ENCODE data around the gene TSNAX.
"Not testable (repeated sequence)": the region's sequence is repeated elsewhere in the genome, so short reads cannot be mapped to it uniquely, and the experiment has no call there.

TSNAX gene

GRCh38 chr1:231590453-231591198 lies 62.2 kb downstream of the TSNAX start:
- no peak overlapping the region for H3K9ac ChIP-seq (ENCODE audit: low read depth, low read length)
- H3K4me1 ChIP-seq (ENCODE audit: control insufficient read depth, insufficient read depth, low read length), result no peaks in the 10 kb centered on the region
- H3K27ac ChIP-seq (ENCODE audit: low read depth, low read length), result no peak overlapping the region
- H3K27me3 ChIP-seq (ENCODE audit: control insufficient read depth, insufficient read depth, low read length), result no peaks in the 10 kb centered on the region
- H3K4me3 ChIP-seq (ENCODE audit: low read depth, low read length), result no peak overlapping the region
- no peaks in the 10 kb centered on the region for H3K9me3 ChIP-seq (ENCODE audit: control insufficient read depth, insufficient read depth, low read length)
- no peaks in the 10 kb centered on the region for H3K36me3 ChIP-seq (ENCODE audit: control insufficient read depth, insufficient read depth, low read length)

DNA sequence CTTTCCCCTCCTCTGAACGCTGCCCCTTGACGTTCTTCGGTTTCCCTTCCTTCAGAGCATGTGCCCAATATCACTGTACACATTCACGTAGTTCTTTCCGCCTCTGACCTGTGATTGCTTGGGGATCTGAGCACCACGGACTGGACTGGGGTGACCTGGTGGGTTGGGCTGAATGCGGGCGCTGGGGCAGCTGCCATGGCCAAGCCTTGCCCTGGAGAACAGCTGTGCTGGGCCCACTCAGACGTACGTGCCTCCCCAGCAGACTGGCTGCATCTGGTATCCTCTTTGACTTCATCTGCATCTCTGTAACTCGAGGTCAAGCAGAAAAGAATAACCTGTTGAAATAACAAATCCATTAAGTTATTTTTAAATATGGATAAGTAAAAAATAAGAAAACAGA lies 63.0 kb downstream of the TSNAX start:
- no peaks in the 10 kb centered on the region for H3K27me3 ChIP-seq (ENCODE audit: control insufficient read depth, insufficient read depth, low read length)
- H3K4me1 ChIP-seq (ENCODE audit: control insufficient read depth, insufficient read depth, low read length), result peaks cover 3% of the 10 kb centered on the region; the same call in 1 of the 2 replicates
- H3K9me3 ChIP-seq (ENCODE audit: control insufficient read depth, insufficient read depth, low read length), result no peaks in the 10 kb centered on the region
- no peak overlapping the region for H3K27ac ChIP-seq (ENCODE audit: low read depth, low read length)
- no peak overlapping the region for H3K4me3 ChIP-seq (ENCODE audit: low read depth, low read length)
- H3K36me3 ChIP-seq (ENCODE audit: control insufficient read depth, insufficient read depth, low read length), result no peaks in the 10 kb centered on the region
- H3K9ac ChIP-seq (ENCODE audit: low read depth, low read length), result no peak overlapping the region

DNA sequence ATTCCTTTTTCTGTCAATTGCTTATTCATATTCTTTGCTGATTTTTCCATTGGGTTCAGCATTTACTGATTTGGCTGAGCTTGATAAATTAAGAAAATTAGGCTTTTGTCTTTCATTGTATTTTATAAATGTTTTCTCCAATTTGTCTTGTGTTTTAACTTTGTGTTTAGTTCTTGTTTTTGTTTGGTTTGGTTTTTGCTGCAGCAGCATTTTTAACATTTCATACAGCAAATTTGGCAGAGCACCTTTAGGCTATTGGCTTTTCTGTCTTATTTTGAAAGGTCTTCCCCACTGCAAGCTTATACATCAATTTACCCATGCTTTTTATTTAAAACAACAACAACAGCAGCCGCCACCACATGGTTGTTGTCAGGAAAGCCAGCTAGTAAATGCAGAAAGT lies 64.3 kb downstream of the TSNAX start:
- Histone ChIP-seq H3K4me3 (ENCODE audit: low read depth, low read length) (no peak overlapping the region), H3K27ac (ENCODE audit: low read depth, low read length) (no peak overlapping the region), H3K9me3 (ENCODE audit: control insufficient read depth, insufficient read depth, low read length) (no peaks in the 10 kb centered on the region), H3K27me3 (ENCODE audit: control insufficient read depth, insufficient read depth, low read length) (no peaks in the 10 kb centered on the region), H3K4me1 (ENCODE audit: control insufficient read depth, insufficient read depth, low read length) (peaks cover 6% of the 10 kb centered on the region; the same call in 1 of the 2 replicates), H3K36me3 (ENCODE audit: control insufficient read depth, insufficient read depth, low read length) (no peaks in the 10 kb centered on the region), H3K9ac (ENCODE audit: low read depth, low read length) (no peak overlapping the region)

DNA sequence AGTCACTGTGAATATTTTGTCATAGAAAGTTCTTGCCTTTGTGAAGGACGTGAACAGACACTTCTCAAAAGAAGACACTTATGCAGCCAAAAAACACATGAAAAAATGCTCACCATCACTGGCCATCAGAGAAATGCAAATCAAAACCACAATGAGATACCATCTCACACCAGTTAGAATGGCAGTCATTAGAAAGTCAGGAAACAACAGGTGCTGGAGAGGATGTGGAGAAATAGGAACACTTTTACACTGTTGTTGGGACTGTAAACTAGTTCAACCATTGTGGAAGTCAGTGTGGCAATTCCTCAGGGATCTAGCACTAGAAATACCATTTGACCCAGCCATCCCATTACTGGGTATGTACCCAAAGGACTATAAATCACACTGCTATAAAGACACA lies 64.8 kb downstream of the TSNAX start:
- H3K9ac ChIP-seq (ENCODE audit: low read depth, low read length); H3K9me3 ChIP-seq (ENCODE audit: control insufficient read depth, insufficient read depth, low read length); H3K4me3 ChIP-seq (ENCODE audit: low read depth, low read length); H3K36me3 ChIP-seq (ENCODE audit: control insufficient read depth, insufficient read depth, low read length); H3K27me3 ChIP-seq (ENCODE audit: control insufficient read depth, insufficient read depth, low read length); H3K27ac ChIP-seq (ENCODE audit: low read depth, low read length); H3K4me1 ChIP-seq (ENCODE audit: control insufficient read depth, insufficient read depth, low read length): not testable (repeated sequence)

DNA sequence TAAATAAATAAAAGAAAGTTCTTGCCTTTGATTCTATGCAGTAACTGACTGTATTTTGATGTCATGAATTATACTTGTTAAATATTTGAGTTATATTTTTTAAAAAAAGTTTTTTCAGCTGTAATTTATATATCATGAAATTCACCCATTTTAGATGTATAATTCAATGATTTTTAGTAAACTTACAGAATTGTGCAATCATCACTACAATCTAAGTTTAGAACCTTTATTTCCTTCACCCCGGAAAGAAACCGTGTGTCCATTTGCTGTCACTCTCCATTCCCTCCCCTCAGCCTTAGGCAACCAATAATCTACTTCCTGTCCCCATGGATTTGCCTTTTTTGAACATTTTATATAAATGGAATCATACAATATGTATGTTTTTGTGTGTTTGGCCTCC lies 65.7 kb downstream of the TSNAX start:
- H3K9ac ChIP-seq (ENCODE audit: low read depth, low read length), result no peak overlapping the region
- H3K27me3 ChIP-seq (ENCODE audit: control insufficient read depth, insufficient read depth, low read length), result no peaks in the 10 kb centered on the region
- no peak overlapping the region for H3K27ac ChIP-seq (ENCODE audit: low read depth, low read length)
- no peaks in the 10 kb centered on the region for H3K9me3 ChIP-seq (ENCODE audit: control insufficient read depth, insufficient read depth, low read length)
- no peak overlapping the region for H3K4me3 ChIP-seq (ENCODE audit: low read depth, low read length)
- peaks cover 6% of the 10 kb centered on the region; the same call in 1 of the 2 replicates for H3K4me1 ChIP-seq (ENCODE audit: control insufficient read depth, insufficient read depth, low read length)
- H3K36me3 ChIP-seq (ENCODE audit: control insufficient read depth, insufficient read depth, low read length), result no peaks in the 10 kb centered on the region

DNA sequence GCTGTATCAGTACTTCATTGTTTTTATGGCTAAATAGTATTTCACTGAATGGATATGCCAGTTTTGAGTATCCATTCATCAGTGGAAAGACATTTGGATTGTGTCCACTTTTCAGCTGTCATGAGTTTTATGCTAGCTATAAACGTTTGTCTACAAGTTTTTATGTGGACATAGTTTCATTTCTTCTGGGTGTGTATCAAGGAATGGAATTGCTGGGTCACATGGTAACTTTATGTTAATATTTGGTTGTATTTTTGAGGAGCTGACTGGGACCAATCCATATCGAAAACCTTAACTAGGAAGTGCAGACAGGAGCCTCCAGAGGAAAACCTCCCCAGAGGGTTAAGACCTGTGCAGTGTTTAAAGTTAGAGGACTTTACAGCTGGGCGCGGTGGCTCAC lies 66.3 kb downstream of the TSNAX start:
- no peaks in the 10 kb centered on the region for H3K27me3 ChIP-seq (ENCODE audit: control insufficient read depth, insufficient read depth, low read length)
- H3K36me3 ChIP-seq (ENCODE audit: control insufficient read depth, insufficient read depth, low read length), result no peaks in the 10 kb centered on the region
- H3K4me1 ChIP-seq (ENCODE audit: control insufficient read depth, insufficient read depth, low read length), result peaks cover 6% of the 10 kb centered on the region; the same call in 1 of the 2 replicates
- H3K27ac ChIP-seq (ENCODE audit: low read depth, low read length), result no peak overlapping the region
- H3K4me3 ChIP-seq (ENCODE audit: low read depth, low read length), result no peak overlapping the region
- no peak overlapping the region for H3K9ac ChIP-seq (ENCODE audit: low read depth, low read length)
- H3K9me3 ChIP-seq (ENCODE audit: control insufficient read depth, insufficient read depth, low read length), result no peaks in the 10 kb centered on the region

- Histone ChIP-seq H3K4me3 (ENCODE audit: low read depth, low read length) (no peak overlapping the region), H3K36me3 (ENCODE audit: control insufficient read depth, insufficient read depth, low read length) (no peaks in the 10 kb centered on the region), H3K9ac (ENCODE audit: low read depth, low read length) (no peak overlapping the region), H3K4me1 (ENCODE audit: control insufficient read depth, insufficient read depth, low read length) (peaks cover 6% of the 10 kb centered on the region; the same call in 1 of the 2 replicates), H3K27me3 (ENCODE audit: control insufficient read depth, insufficient read depth, low read length) (no peaks in the 10 kb centered on the region), H3K9me3 (ENCODE audit: control insufficient read depth, insufficient read depth, low read length) (no peaks in the 10 kb centered on the region), H3K27ac (ENCODE audit: low read depth, low read length) (no peak overlapping the region)
Observed at GRCh38 chr1:231596337-231596791, 67.9 kb downstream of the TSNAX start.

GRCh38 chr1:231597971-231598370 lies 69.5 kb downstream of the TSNAX start:
- no peaks in the 10 kb centered on the region for H3K27me3 ChIP-seq (ENCODE audit: control insufficient read depth, insufficient read depth, low read length)
- no peaks in the 10 kb centered on the region for H3K36me3 ChIP-seq (ENCODE audit: control insufficient read depth, insufficient read depth, low read length)
- H3K4me3 ChIP-seq (ENCODE audit: low read depth, low read length), result no peak overlapping the region
- H3K9me3 ChIP-seq (ENCODE audit: control insufficient read depth, insufficient read depth, low read length), result no peaks in the 10 kb centered on the region
- H3K27ac ChIP-seq (ENCODE audit: low read depth, low read length), result no peak overlapping the region
- no peak overlapping the region for H3K9ac ChIP-seq (ENCODE audit: low read depth, low read length)
- peaks cover 6% of the 10 kb centered on the region; the same call in 1 of the 2 replicates for H3K4me1 ChIP-seq (ENCODE audit: control insufficient read depth, insufficient read depth, low read length)

DNA sequence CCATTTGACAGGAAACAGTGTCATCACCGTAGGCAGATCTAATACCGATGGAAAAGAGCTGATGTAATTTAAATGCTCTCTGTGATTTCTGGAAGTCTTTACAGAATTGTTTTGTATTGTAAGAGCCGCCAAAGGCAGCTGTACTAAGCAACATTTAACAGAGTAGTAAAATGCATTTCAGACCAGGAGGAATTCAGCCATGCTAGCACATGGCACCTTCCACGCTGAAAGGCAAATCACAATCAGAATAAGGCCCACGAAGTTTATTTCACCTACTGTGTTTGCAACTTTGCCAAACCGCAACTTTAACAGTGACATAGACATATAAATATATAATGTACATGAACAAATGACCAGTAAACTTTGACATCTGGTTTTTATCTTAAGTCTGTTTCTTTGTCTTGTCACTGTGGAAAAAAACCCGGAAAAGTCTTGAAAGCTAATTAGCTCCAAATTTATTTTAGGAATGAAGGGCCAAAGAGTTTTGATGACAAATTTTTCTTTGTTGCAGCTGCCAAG lies 72.0 kb downstream of the TSNAX start:
- Histone ChIP-seq H3K36me3 (ENCODE audit: control insufficient read depth, insufficient read depth, low read length) (no peaks in the 10 kb centered on the region), H3K9me3 (ENCODE audit: control insufficient read depth, insufficient read depth, low read length) (no peaks in the 10 kb centered on the region), H3K27ac (ENCODE audit: low read depth, low read length) (no peak overlapping the region), H3K4me3 (ENCODE audit: low read depth, low read length) (no peak overlapping the region), H3K9ac (ENCODE audit: low read depth, low read length) (no peak overlapping the region), H3K4me1 (ENCODE audit: control insufficient read depth, insufficient read depth, low read length) (peaks cover 11% of the 10 kb centered on the region), H3K27me3 (ENCODE audit: control insufficient read depth, insufficient read depth, low read length) (no peaks in the 10 kb centered on the region; the same call in 1 of the 2 replicates)

- Histone ChIP-seq H3K27ac (ENCODE audit: low read depth, low read length) (no peak overlapping the region), H3K27me3 (ENCODE audit: control insufficient read depth, insufficient read depth, low read length) (no peaks in the 10 kb centered on the region; the same call in 1 of the 2 replicates), H3K4me3 (ENCODE audit: low read depth, low read length) (no peak overlapping the region), H3K4me1 (ENCODE audit: control insufficient read depth, insufficient read depth, low read length) (peaks cover 5% of the 10 kb centered on the region), H3K9me3 (ENCODE audit: control insufficient read depth, insufficient read depth, low read length) (no peaks in the 10 kb centered on the region), H3K36me3 (ENCODE audit: control insufficient read depth, insufficient read depth, low read length) (no peaks in the 10 kb centered on the region), H3K9ac (ENCODE audit: low read depth, low read length) (no peak overlapping the region)
Observed at GRCh38 chr1:231601824-231602672, 73.6 kb downstream of the TSNAX start.

DNA sequence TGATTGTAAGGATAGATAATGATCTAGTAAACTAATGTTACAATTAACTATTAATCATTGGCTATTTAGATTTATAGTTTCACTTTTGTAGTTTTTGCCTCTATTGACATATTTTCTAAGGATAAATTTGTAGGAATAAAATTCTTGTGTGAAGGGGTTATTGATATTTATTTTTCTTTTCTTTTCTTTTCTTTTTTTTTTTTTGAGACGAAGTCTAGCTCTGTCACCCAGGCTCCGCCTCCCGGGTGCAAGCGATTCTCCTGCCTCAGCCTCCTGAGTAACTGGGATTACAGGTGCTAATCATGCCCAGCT lies 74.2 kb downstream of the TSNAX start:
- Histone ChIP-seq H3K9ac (ENCODE audit: low read depth, low read length) (no peak overlapping the region), H3K9me3 (ENCODE audit: control insufficient read depth, insufficient read depth, low read length) (no peaks in the 10 kb centered on the region), H3K27ac (ENCODE audit: low read depth, low read length) (no peak overlapping the region), H3K4me1 (ENCODE audit: control insufficient read depth, insufficient read depth, low read length) (peaks cover 5% of the 10 kb centered on the region), H3K36me3 (ENCODE audit: control insufficient read depth, insufficient read depth, low read length) (no peaks in the 10 kb centered on the region), H3K27me3 (ENCODE audit: control insufficient read depth, insufficient read depth, low read length) (no peaks in the 10 kb centered on the region; the same call in 1 of the 2 replicates), H3K4me3 (ENCODE audit: low read depth, low read length) (no peak overlapping the region)
